Stomach (tissue), 9 donors: ENCODE measurements around the gene MRPS23. TPM values are rescaled to one million over a fixed set of nuclear protein-coding genes. Genes with fewer than 3 reads are reported as not detected.

Source experiments
- DNase-seq, 2 donors: peaks; one replicate each; pipeline versions ENCODE4 v3.0.0 to v3.0.0-alpha.2; 2013 to 2019
- H3K27ac ChIP-seq, 5 donors: fragments of 200-600 bp in 4 of 5; sonication (generic) in 4 of 5; one replicate each; pipeline ENCODE4 v1.5.1; 2013 to 2019; ENCODE audit warnings: mild to moderate bottlenecking in 1 of 5, moderate library complexity in 1 of 5
- H3K27me3 ChIP-seq, 3 donors: fragments of 200-600 bp; sonication (generic); one replicate each; pipeline ENCODE4 v1.5.1; 2017 to 2019; ENCODE audit warnings: mixed run types in 1 of 3
- H3K36me3 ChIP-seq, 4 donors: fragments of 200-600 bp; sonication (generic); 1 replicate in 3 of 4; 2 replicates in 1 of 4; pipeline ENCODE4 v1.5.1; 2016 to 2019
- H3K4me1 ChIP-seq, 4 donors: fragments of 200-600 bp; sonication (generic); one replicate each; pipeline ENCODE4 v1.5.1; 2016 to 2019
- H3K4me3 ChIP-seq, 4 donors: fragments of 200-600 bp; sonication (generic) in 3 of 4; one replicate each; pipeline ENCODE4 v1.5.1; 2016 to 2019; ENCODE audit warnings: mild to moderate bottlenecking in 1 of 4
- H3K9me3 ChIP-seq, 4 donors: fragments of 200-600 bp; sonication (generic); one replicate each; pipeline ENCODE4 v1.5.1; 2016 to 2019
- CTCF ChIP-seq, 7 experiments: fragments of 450-650 bp in 4 of 7; fragments of 200-600 bp in 3 of 7; sonication (generic) in 3 of 7; IDR thresholded peaks; one replicate each; pipeline ENCODE4 v1.5.1; 2016 to 2019; ENCODE audit warnings: antibody characterized with exemption in 7 of 7, control low read depth in 2 of 7, mild to moderate bottlenecking in 1 of 7
- EP300 ChIP-seq: sonication (generic); formaldehyde crosslinking; IDR thresholded peaks from one replicate; pipeline ENCODE4 v1.6.1; 2017; ENCODE audit warnings: antibody characterized with exemption
- POLR2A ChIP-seq, 4 donors: fragments of 450-650 bp; IDR thresholded peaks; one replicate each; pipeline ENCODE4 v1.6.1; 2016; ENCODE audit warnings: antibody characterized with exemption in 4 of 4, control low read depth in 2 of 4, mild to moderate bottlenecking in 1 of 4, moderate library complexity in 1 of 4
- POLR2AphosphoS5 ChIP-seq, 3 donors: sonication (generic); formaldehyde crosslinking; IDR thresholded peaks; one replicate each; pipeline ENCODE4 v1.6.1; 2016; ENCODE audit warnings: antibody characterized with exemption in 3 of 3
- WGBS, 5 donors: extraction: QIAGEN DNeasy Blood & Tissue Kit in 3 of 5; methylation state at CpG; one replicate each; pipeline versions ENCODE4 v1.1.5 to v1.1.7; 2013 to 2018; 5-methylcytosine and 5-hydroxymethylcytosine counted together
- intact Hi-C: fragments of 100-400 bp; cut with DNase I; formaldehyde crosslinking; loops from one replicate; pipeline ENCODE4 v1.15.1; 2023; ENCODE audit warnings: low total_unique reads
- polyA plus RNA-seq, 3 donors: library from polyadenylated mRNA; stranded (reverse); fragments of 200-250 nt; gene quantifications; one replicate each; pipeline ENCODE4 v1.2.3, GENCODE V29; 2013
- total RNA-seq, 5 donors: library from RNA; depleted of rRNA; stranded (reverse); fragments of >200 nt; gene quantifications; one replicate each; pipeline versions ENCODE4 v1.1.0 to v1.2.3, GENCODE V29; 2014 to 2016
- donor health status: healthy with polysubstance abuse.
- donor health status: Bipolar disorder and iron deficiency.
- donor health status: healthy.

Gene MRPS23
- total and polyA plus RNA-seq, 8 donors, result 12.6 to 43.3 (median 25.1) TPM; not detected in 1

GRCh38 chr17:57803021-57803420 lies 46.8 kb downstream of the MRPS23 start:
- no peaks in the 10 kb centered on the region for H3K27me3 ChIP-seq

GRCh38 chr17:57801044-57801711 lies 48.7 kb downstream of the MRPS23 start:
- TF ChIP-seq POLR2AphosphoS5 (IDR thresholded peaks at IDR 0.05) (no peak), CTCF (IDR thresholded peaks at IDR 0.05) (no peak), POLR2A (IDR thresholded peaks at IDR 0.05) (no peak), EP300 (no peak)
- Histone ChIP-seq H3K4me3 (no peak overlapping the region), H3K27me3 (no peaks in the 10 kb centered on the region), H3K9me3 (peaks cover 0 to 11% (median 9%) of the 10 kb centered on the region in 4 donors), H3K4me1 (no peaks in the 10 kb centered on the region), H3K36me3 (no peaks in the 10 kb centered on the region), H3K27ac (no peak overlapping the region)
- 63 to 92% (median 89%) methylated on average over 3 of the region's 3 CpGs for WGBS, 5 donors
- intact Hi-C loops, result no loop called here
- DNase-seq, result no peak

More at GRCh38 chr17:57803021-57803420, 46.8 kb downstream of the MRPS23 start:
- Histone ChIP-seq H3K27ac (no peak overlapping the region), H3K4me3 (no peak overlapping the region), H3K4me1 (no peaks in the 10 kb centered on the region), H3K9me3 (peaks cover 0 to 11% (median 9%) of the 10 kb centered on the region in 4 donors), H3K36me3 (no peaks in the 10 kb centered on the region)
- intact Hi-C loops, result no loop called here
- 22 to 50% (median 31%) methylated on average over 4 of the region's 4 CpGs for WGBS, 5 donors
- no peak for DNase-seq
- TF ChIP-seq CTCF (IDR thresholded peaks at IDR 0.05) (no peak), EP300 (no peak), POLR2AphosphoS5 (IDR thresholded peaks at IDR 0.05) (no peak), POLR2A (IDR thresholded peaks at IDR 0.05) (no peak)

GRCh38 chr17:57794841-57795240 lies 55.0 kb downstream of the MRPS23 start:
- no peak overlapping the region for H3K27ac ChIP-seq
- 44 to 69% (median 53%) methylated on average over 2 of the region's 2 CpGs for WGBS, 5 donors
- H3K36me3 ChIP-seq, result no peaks in the 10 kb centered on the region
- no peaks in the 10 kb centered on the region for H3K9me3 ChIP-seq
- no peak for DNase-seq
- H3K4me3 ChIP-seq, result no peak overlapping the region
- H3K27me3 ChIP-seq, result no peaks in the 10 kb centered on the region
- intact Hi-C loops, result no loop called here
- no peak for TF ChIP-seq CTCF (IDR thresholded peaks at IDR 0.05)
- no peak for TF ChIP-seq POLR2A (IDR thresholded peaks at IDR 0.05)
- H3K4me1 ChIP-seq, result no peaks in the 10 kb centered on the region

GRCh38 chr17:57788725-57789124 lies 61.1 kb downstream of the MRPS23 start:
- intact Hi-C loops, result no loop called here
- H3K27ac ChIP-seq, result no peak overlapping the region
- TF ChIP-seq CTCF (IDR thresholded peaks at IDR 0.05) (no peak), EP300 (no peak), POLR2AphosphoS5 (IDR thresholded peaks at IDR 0.05) (no peak), POLR2A (IDR thresholded peaks at IDR 0.05) (no peak)
- no peaks in the 10 kb centered on the region for H3K9me3 ChIP-seq
- DNase-seq, result no peak
- WGBS, 5 donors, result 58 to 70% (median 66%) methylated on average over 4 of the region's 4 CpGs
- no peaks in the 10 kb centered on the region for H3K36me3 ChIP-seq
- no peak overlapping the region for H3K4me3 ChIP-seq
- H3K27me3 ChIP-seq, result peaks cover 0 to 3% (median 0%) of the 10 kb centered on the region in 3 donors
- no peaks in the 10 kb centered on the region for H3K4me1 ChIP-seq
